B cell (primary cell): Measurements from ENCODE around the gene ADM5.

Experiments
- CTCF ChIP-seq: fragments of 200-600 bp; IDR thresholded peaks from one replicate; pipeline ENCODE4 v1.8.0; 2022; ENCODE audit warnings: antibody characterized with exemption, mild to moderate bottlenecking
- EZH2 ChIP-seq: IDR thresholded peaks from 2 replicates; pipeline ENCODE4 v1.6.1; 2012; ENCODE audit warnings: borderline replicate concordance, low read depth, mild to moderate bottlenecking, moderate library complexity, low read length; ENCODE audit not compliant: insufficient read depth, poor library complexity, severe bottlenecking

GRCh38 chr19:49690656-49691242 is 1.4 kb downstream of the ADM5 start, which contains the start of gene CPT1C:
- TF ChIP-seq EZH2 (peak; percentile 55), CTCF (no peak)
